HuH-7.5 (cell line): ENCODE measurements around the gene VPS50.
A peak's percentile ranks its signal among the peaks of the same experiment; 100 is the strongest.

Experiments
- DNase-seq: peaks from one replicate; pipeline ENCODE4 v3.0.0; 2011; ENCODE audit warnings: low spot score

The VPS50 gene

DNA sequence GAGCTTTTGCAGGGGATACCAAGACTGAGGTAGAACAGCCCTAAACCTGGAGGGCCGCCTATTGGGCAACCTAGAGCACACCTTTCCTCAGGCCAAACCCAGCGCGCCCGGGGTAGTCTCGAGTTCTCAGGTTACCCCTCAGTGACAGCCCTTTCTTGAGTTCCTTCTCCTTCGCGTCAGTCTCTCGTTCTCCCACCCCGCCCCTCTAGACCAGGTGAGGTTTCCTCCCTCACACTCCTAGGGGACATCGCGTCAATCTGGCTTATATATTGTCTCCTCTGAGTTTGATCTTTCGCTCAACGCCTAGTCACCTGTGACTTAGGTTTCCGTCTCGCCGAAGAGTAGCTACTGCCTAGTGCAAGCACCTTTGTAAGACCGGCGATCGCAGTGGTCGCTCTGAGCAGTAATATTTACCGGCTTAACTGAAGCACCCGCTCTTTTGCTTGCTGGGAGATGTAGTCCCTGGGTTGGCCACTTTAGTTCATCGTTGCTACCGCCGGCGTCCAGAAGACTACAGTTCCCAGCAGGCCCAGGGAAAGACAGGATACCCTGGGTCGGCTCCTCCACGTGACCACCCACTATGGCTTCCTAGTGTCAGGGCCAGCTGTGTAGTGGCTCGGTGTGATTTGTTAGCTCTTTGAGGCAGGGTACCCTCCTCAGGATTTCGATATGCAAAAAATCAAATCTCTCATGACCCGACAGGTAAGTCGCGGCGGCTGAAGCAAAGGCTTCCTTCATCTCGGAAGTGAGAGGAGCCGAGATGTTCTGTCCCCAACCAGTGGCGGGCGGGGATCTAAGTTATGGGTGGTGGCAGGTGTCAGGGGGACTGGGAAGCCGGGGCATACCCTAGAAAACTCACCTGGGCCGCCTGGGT lies at the start of gene VPS50:
Gene VPS50, plus strand, starts transcription at position 568 of the 874 bp plus-strand sequence. Its CDS starts 102 bp downstream, at position 670.
- peak; percentile 57 for DNase-seq

- no peak for DNase-seq
Measured at GRCh38 chr7:93185303-93186027, 46.7 kb upstream of the VPS50 start.

DNA sequence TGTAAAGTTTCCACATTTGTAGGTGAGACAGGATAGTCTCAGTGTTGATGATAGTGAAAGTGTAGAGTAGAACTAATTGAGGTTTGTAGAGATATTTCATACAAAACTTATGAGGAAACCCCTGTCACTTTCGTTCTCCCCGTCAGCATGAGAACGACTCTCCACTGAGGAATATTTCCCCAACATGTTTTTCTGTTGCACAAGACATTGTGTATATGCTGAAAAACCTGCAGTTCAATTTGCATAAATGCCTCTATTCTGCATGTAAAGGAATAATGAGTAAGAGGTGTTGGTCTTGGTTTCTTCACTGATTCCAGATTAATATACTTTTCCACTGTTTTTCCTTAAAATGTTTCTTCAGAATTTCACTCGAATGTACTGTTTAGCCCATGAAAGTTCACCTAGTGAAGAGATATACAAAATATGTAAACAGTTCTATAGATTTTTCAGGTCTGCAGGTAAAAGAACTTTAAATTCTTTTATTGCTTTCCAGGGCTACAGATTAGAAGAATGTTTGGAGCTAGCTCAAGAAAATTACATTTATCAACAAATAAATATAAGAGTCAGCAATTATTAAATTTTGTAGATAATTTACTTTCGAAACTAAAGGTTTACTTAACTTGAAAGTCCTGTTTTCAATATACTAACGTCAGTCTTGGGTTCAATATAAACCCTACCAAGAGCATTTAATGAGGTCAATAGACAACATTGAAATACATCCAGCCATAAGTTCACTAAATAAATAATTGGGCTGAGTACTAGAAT lies 43.1 kb upstream of the VPS50 start:
- no peak for DNase-seq

- no peak for DNase-seq
Measured at GRCh38 chr7:93194386-93194785, 37.8 kb upstream of the VPS50 start.

GRCh38 chr7:93196336-93196735 lies 35.8 kb upstream of the VPS50 start:
- DNase-seq = no peak

- no peak for DNase-seq
Measured at GRCh38 chr7:93198472-93198871, 33.7 kb upstream of the VPS50 start.

GRCh38 chr7:93202594-93203250 lies 29.4 kb upstream of the VPS50 start:
- no peak for DNase-seq

DNA sequence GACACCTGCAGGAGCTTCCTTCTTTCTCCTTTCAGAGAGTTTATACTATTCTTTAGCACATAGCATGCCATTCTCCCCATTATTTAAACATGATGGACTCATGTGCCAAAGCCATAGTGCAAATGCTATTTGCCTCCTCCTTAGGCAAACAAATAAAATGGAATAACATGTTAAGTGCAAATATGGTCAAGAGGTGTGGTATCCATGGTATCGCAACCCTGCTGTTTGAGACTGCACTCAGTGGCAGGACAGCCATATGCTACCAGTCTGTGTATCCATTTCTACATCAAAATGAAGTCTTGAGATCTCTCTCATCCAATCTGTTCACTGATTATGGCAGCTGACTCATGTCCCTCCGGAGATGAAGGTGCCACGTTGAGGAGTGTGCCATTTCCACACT lies 28.7 kb upstream of the VPS50 start:
- no peak for DNase-seq

- no peak for DNase-seq
Measured at GRCh38 chr7:93205046-93205445, 27.1 kb upstream of the VPS50 start.

DNA sequence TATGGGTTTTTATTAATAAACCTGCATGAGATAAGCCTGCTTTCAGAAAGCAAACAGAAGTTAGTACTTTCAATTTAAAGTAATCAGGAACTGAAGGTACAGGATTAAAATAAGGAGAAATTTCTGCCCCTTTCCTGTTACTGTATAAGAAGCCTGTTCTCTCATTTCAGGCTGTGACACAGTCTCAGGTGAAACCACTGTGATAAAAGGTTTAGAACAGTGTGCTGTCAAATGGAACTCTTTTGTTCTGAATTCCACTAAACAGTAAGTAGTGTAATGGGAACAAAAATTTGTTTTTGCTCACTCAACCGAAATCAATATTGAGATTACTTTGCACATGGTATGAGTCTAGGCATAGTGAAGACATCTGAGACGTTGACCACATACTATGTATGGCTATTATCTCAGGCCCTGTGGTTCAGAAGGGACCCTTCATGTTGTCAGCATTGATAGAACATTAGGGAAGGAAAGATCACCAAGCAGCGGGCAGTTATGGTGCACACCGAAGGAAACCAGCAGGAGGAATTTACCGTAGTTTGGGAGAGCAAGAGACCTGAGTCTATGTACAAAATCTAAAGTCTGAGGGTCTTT lies 20.8 kb upstream of the VPS50 start:
- no peak for DNase-seq

GRCh38 chr7:93212881-93213280 lies 19.3 kb upstream of the VPS50 start:
- DNase-seq = no peak

- DNase-seq = no peak
Measured at GRCh38 chr7:93218997-93219827, 13.0 kb upstream of the VPS50 start.

DNA sequence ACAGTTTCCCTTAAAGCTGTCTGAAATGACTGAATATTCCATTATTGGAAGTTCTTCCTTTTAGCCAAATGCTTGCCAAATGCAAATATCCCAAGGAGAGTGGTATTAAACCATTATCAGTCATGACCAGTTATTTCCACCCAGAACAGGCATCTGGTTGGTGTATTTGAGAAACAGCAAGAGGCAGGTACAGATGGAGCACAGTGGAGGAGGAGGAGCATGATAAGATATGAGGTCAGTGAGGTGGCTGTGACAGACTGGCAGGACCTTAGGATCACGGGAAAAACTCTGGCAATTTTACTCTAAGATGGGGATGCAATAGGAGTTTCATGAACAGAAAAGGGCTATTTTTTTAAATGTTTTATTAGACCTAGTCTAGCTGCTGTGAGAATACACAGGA lies 12.3 kb upstream of the VPS50 start:
- no peak for DNase-seq

DNA sequence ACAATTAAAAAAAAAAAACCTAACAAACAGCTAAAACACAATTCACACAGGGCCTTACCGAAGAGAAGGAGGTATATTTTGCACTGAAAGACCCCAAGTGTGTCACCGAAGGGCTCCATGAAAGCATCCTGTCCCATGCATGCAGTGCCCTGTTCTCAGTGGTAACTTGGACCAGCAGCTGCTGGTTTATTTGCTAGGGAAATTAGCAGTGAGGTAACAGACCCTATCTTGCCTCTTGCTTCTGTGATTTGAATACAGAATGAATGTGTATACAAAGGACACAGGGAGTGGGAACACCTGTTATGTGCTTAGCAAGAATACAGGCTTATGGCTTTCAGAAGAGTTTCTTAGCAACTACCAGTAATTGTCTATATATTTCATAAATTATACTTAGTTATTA lies 5.9 kb upstream of the VPS50 start, which contains the start of gene HEPACAM2:
Gene HEPACAM2, minus strand, starts transcription at position 160 of the 400 bp plus-strand sequence.
- DNase-seq = no peak

GRCh38 chr7:93228302-93228701 lies 3.9 kb upstream of the VPS50 start:
- DNase-seq = peak; percentile 4

DNA sequence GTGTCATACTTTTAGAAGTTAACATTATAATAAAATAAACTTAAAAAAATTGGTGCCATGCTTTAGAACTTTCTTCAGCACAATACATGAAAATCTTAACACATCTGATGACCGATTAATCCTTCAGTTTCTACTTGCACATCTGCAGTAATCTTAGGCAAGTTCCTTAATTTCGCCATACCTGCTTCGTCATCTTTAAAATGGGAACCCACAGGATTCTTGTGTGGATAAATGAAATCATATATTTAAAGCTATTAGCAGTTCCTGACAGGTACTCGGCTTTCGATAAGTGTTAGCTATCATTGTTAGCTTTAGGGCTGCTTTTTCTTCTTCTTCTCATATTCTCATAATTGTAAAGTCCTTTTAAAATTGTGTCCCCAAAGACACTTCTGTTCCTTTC lies 907 bp upstream of the VPS50 start:
- no peak for DNase-seq

GRCh38 chr7:93232673-93233018 lies 480 bp downstream of the VPS50 start:
- no peak for DNase-seq

- no peak for DNase-seq
Measured at GRCh38 chr7:93235541-93235940, 3.4 kb downstream of the VPS50 start.

- no peak for DNase-seq
Measured at GRCh38 chr7:93238131-93238530, 6.0 kb downstream of the VPS50 start.

DNA sequence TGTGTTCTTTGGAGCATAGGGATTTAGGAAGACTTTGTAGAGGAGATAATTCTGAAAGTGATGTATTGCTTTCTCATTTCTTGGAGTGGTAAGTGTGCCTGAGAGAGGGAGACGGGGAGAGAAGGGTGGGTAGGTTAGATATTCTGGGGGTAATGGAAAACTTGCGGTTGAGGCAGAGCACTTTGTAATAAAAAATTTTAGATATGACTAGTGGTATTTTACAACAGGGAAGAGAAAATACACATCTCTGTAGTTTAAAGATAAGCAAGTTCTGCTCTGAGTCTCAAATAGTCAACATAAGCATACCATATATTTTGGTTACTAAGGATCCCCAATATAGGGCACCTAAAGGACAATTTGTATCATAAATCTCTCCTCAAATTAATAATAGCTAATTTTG lies 6.6 kb downstream of the VPS50 start:
- DNase-seq = no peak

GRCh38 chr7:93239824-93240223 lies 7.7 kb downstream of the VPS50 start:
- DNase-seq = no peak
